Measurements from ENCODE around the gene HMX2. TPM values are rescaled to one million over a fixed set of nuclear protein-coding genes. Genes with fewer than 3 reads are reported as not detected.
A peak's percentile ranks its signal among the peaks of the same experiment; 100 is the strongest.

Gene HMX2
- total and polyA plus RNA-seq, 2 of the 8 experiments (the other 6 are each of a cell fraction or from before 2014, with no cell fraction given), result 2.0 to 2.7 TPM

- Histone ChIP-seq H3K4me2 (ENCODE audit: insufficient read depth in 1 of 2, low read depth in 2 of 2, low read length in 2 of 2) (no peak overlapping the region), H3K36me3 (ENCODE audit: control insufficient read depth in 2 of 4, insufficient read depth in 4 of 4, low read length in 3 of 4) (no peaks in the 10 kb centered on the region), H2AFZ (ENCODE audit: low read length) (no peak overlapping the region), H3K56ac (replicated peaks; ENCODE audit: insufficient read length, low read depth, low read length) (no peak overlapping the region), H4K8ac (ENCODE audit: extremely low read depth, insufficient read depth, low read length) (no peak overlapping the region), H3K18ac (ENCODE audit: extremely low read depth, low read length) (no peak overlapping the region), H3K27me3 (replicated peaks in 1 of 4; ENCODE audit: control insufficient read depth in 3 of 4, extremely low read depth in 1 of 4, insufficient read depth in 3 of 4, low read length in 3 of 4) (no peaks in the 10 kb centered on the region), H4K5ac (ENCODE audit: insufficient read length, low read depth, low read length) (no peak overlapping the region), H3K27ac (ENCODE audit: low read depth, low read length) (no peak overlapping the region), H3K4ac (replicated peaks; ENCODE audit: insufficient read length, low read depth, low read length) (no peak overlapping the region), H3K4me3 (ENCODE audit: extremely low read depth in 1 of 4, insufficient read depth in 2 of 4, low read depth in 3 of 4, low read length in 4 of 4) (no peak overlapping the region), H2AK5ac (ENCODE audit: low read depth, low read length) (no peak overlapping the region), H3K79me1 (ENCODE audit: low read depth, low read length) (no peaks in the 10 kb centered on the region), H2BK5ac (ENCODE audit: low read depth, low read length) (no peak overlapping the region), H3K23ac (ENCODE audit: insufficient read length) (no peak overlapping the region), H3K14ac (ENCODE audit: insufficient read length) (no peak overlapping the region), H2BK20ac (ENCODE audit: low read length) (no peak overlapping the region), H3K9me3 (ENCODE audit: insufficient read depth in 2 of 2, low read depth in 1 of 2, low read length in 1 of 2) (no peaks in the 10 kb centered on the region), H2BK120ac (replicated peaks; ENCODE audit: low read depth, low read length) (no peak overlapping the region), H3K9ac (replicated peaks in 1 of 4; ENCODE audit: extremely low read depth in 1 of 4, low read depth in 3 of 4, low read length in 3 of 4) (no peak overlapping the region), H3K4me1 (replicated peaks in 1 of 4; ENCODE audit: control insufficient read depth in 3 of 4, insufficient read depth in 4 of 4, low read length in 3 of 4) (peaks cover 0 to 4% (median 2%) of the 10 kb centered on the region in 4 experiments; a peak in 3 of 7 replicates), H2BK15ac (ENCODE audit: low read length) (no peak overlapping the region), H3K23me2 (ENCODE audit: low read depth, low read length) (no peaks in the 10 kb centered on the region), H3K79me2 (ENCODE audit: control insufficient read depth in 1 of 2, insufficient read depth in 2 of 2, low read length in 2 of 2) (no peaks in the 10 kb centered on the region), H4K91ac (replicated peaks; ENCODE audit: insufficient read length, low read length) (no peak overlapping the region), H2BK12ac (ENCODE audit: low read depth, low read length) (peak overlapping the region; percentile 29; the same call in 1 of the 2 replicates), H4K20me1 (replicated peaks in 1 of 2; ENCODE audit: control insufficient read depth in 1 of 2, insufficient read depth in 2 of 2, low read length in 2 of 2) (no peaks in the 10 kb centered on the region)
- WGBS, 2 experiments (ENCODE audit: extremely low coverage in 1 of 2, insufficient coverage in 1 of 2, insufficient read length in 1 of 2, insufficient replicate concordance in 2 of 2, low coverage in 1 of 2, low lambda C conversion rate in 2 of 2, missing lambda C conversion rate in 1 of 2), result 87% methylated on average over 7 of the region's 7 CpGs; no CpG with 5 or more reads in 1 of the 2 experiments
- ChIA-PET POLR2A (ENCODE audit: partially characterized antibody) (no interaction called here), CTCF (ENCODE audit: partially characterized antibody) (interaction anchor here (1.4 kb wide), 1 partner anchor 32 kb away, joined by 4 read pairs; no protein-coding TSS in a partner anchor)
- FAIRE-seq, result no peak
- DNase-seq (ENCODE audit: low read depth in 1 of 2, low spot score in 2 of 2), result no peak
- TF ChIP-seq GABPA (IDR thresholded peaks at IDR 0.05; ENCODE audit: borderline replicate concordance, insufficient read depth, low read length), result no peak
- TF ChIP-seq, protein P1, sequence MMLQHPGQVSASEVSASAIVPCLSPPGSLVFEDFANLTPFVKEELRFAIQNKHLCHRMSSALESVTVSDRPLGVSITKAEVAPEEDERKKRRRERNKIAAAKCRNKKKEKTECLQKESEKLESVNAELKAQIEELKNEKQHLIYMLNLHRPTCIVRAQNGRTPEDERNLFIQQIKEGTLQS (IDR thresholded peaks at IDR 0.05; ENCODE audit: insufficient read depth, low read depth, low read length), result no peak
- no peak for TF ChIP-seq NRF1 (IDR thresholded peaks at IDR 0.05; ENCODE audit: low read depth, low read length)
- no peak for TF ChIP-seq CHD1 (IDR thresholded peaks at IDR 0.05; ENCODE audit: low read depth, low read length)
- TF ChIP-seq RAD21 (IDR thresholded peaks at IDR 0.05 in 1 of 2, conservative IDR thresholded peaks at IDR 0.05 in 1 of 2; ENCODE audit: low read depth in 2 of 2, low read length in 2 of 2), result no peak
- TF ChIP-seq SAP30 (IDR thresholded peaks at IDR 0.05; ENCODE audit: insufficient read depth, insufficient replicate concordance, low read length), result no peak
- no peak for TF ChIP-seq FOSL1 (IDR thresholded peaks at IDR 0.05; ENCODE audit: insufficient read depth, low read depth, low read length)
- no peak for TF ChIP-seq BRCA1 (IDR thresholded peaks at IDR 0.05; ENCODE audit: low read depth, low read length)
- no peak for TF ChIP-seq POU5F1 (IDR thresholded peaks at IDR 0.05; ENCODE audit: low read depth, low read length)
- TF ChIP-seq RBBP5 (IDR thresholded peaks at IDR 0.05; ENCODE audit: borderline replicate concordance, low read depth, low read length), result no peak
- TF ChIP-seq SP4 (IDR thresholded peaks at IDR 0.05; ENCODE audit: low read length), result no peak
- no peak for TF ChIP-seq BACH1 (IDR thresholded peaks at IDR 0.05; ENCODE audit: low read length)
These were observed 47.7 kb upstream of the HMX2 start for GRCh38 chr10:123100030-123100762.
